Testis (tissue), 3 donors: ENCODE measurements around the gene GPR89A. TPM values are rescaled to one million over a fixed set of nuclear protein-coding genes. Genes with fewer than 3 reads are reported as not detected.
"Not testable (repeated sequence)": the region's sequence is repeated elsewhere in the genome, so short reads cannot be mapped to it uniquely, and the experiment has no call there.

ENCODE experiments used
- DNase-seq: peaks from one replicate; pipeline ENCODE4 v3.0.0-alpha.2; 2019
- H3K27ac ChIP-seq, 2 donors: fragments of 200-600 bp; sonication (generic); one replicate each; pipeline ENCODE4 v1.5.1; 2019
- H3K27me3 ChIP-seq: fragments of 200-600 bp; sonication (generic); one replicate; pipeline ENCODE4 v1.5.1; 2019
- H3K36me3 ChIP-seq: fragments of 200-600 bp; sonication (generic); one replicate; pipeline ENCODE4 v1.5.1; 2017; ENCODE audit warnings: low read depth; ENCODE audit errors: missing control alignments
- H3K4me1 ChIP-seq: fragments of 200-600 bp; sonication (generic); one replicate; pipeline ENCODE4 v1.5.1; 2019
- H3K4me3 ChIP-seq, 2 donors: fragments of 200-600 bp; sonication (generic); one replicate each; pipeline ENCODE4 v1.5.1; 2017 to 2019
- H3K9me3 ChIP-seq: fragments of 200-600 bp; sonication (generic); one replicate; pipeline ENCODE4 v1.5.1; 2017
- CTCF ChIP-seq, 3 experiments: fragments of 450-650 bp in 2 of 3; fragments of 200-600 bp in 1 of 3; sonication (generic) in 1 of 3; IDR thresholded peaks; one replicate each; pipeline ENCODE4 v1.5.1; 2016 to 2019; ENCODE audit warnings: antibody characterized with exemption in 3 of 3, mild to moderate bottlenecking in 2 of 3, moderate library complexity in 1 of 3
- POLR2A ChIP-seq: fragments of 450-650 bp; IDR thresholded peaks from one replicate; pipeline ENCODE4 v1.6.1; 2017; ENCODE audit warnings: antibody characterized with exemption, mild to moderate bottlenecking, moderate library complexity
- WGBS, 2 donors: methylation state at CpG; one replicate each; pipeline ENCODE4 v1.1.5; 2018; 5-methylcytosine and 5-hydroxymethylcytosine counted together
- intact Hi-C: fragments of 100-400 bp; cut with DNase I; formaldehyde crosslinking; loops from one replicate; pipeline ENCODE4 v1.15.1; 2023; ENCODE audit warnings: low total_unique reads
- polyA plus RNA-seq: library from polyadenylated mRNA; stranded (reverse); fragments of 350-450 nt; fragmentation: Illumina TruSeq; extraction: RNeasy Lipid Tissue Mini Kit (QIAGEN cat#74804); gene quantifications from one replicate; pipeline ENCODE4 v1.2.3, GENCODE V29; 2014; ENCODE audit warnings: low read depth, low replicate concordance; ENCODE audit not compliant: insufficient read depth
- total RNA-seq, 2 donors: library from RNA; depleted of rRNA; stranded (reverse); fragments of >200 nt; gene quantifications; one replicate each; pipeline ENCODE4 v1.2.3, GENCODE V29; 2016

GPR89A gene
- total and polyA plus RNA-seq, 3 donors from 2014 or later, result 35.6 to 48.3 (median 41.1) TPM

DNA sequence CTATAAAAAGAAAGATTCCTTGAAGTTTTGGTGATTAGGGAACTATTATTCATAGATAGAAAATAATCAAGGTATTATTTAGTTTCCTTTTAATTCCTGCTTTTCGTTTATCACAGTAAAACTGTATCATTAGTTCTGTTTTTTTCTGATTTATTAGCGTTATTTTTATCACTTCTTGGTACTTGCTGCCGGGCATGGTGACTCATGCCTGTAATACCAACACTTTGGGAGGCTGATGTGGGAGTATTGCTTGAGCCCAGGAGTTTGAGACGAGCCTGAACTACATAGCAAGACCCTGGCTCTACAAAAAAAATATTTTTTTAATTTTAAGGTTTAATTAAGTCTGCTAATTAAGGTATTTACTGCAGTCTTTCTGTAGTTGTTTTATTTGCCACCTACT is 57.2 kb downstream of the GPR89A start:
- H3K4me1 ChIP-seq, H3K9me3 ChIP-seq, H3K27ac ChIP-seq, DNase-seq, H3K4me3 ChIP-seq, H3K27me3 ChIP-seq, H3K36me3 ChIP-seq, intact Hi-C loops: not testable (repeated sequence)
- 53 to 68% methylated on average over 4 of the region's 4 CpGs for WGBS, 2 donors

DNA sequence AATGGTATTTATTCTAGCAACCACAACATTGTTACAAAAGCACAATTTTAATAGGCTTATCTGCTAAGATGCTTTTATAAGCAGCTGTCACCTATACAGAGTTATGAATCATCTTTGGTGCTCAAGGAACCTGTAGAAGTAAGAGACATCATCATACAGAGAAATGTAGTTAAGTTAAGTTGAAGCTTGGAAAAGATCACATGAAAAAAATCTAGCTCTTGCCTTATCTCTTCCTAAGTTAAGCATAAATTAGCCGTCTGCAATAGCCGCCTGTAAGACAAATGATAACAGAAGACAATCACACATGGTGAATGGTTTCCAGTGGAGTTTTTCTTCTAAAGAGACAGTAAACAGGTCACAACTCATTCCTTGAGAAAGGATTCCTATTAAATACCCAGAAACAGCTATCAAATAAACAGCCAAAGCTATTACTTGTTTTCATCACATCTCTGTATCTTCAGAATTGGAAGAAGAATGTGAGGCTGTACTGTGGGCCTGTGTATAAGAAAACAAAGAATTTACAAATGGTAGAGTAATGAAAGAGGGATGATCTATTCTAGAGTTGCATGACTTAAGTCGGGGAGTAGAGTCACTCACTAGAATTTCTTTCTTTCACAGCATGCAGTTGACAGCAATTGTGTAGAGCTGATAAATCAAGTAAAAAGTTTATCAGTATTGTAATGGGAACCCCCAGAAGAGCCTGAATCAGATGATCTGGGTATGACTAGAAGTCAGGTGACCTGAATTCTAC is 63.4 kb downstream of the GPR89A start:
- H3K36me3 ChIP-seq, intact Hi-C loops, H3K27ac ChIP-seq, H3K9me3 ChIP-seq, DNase-seq, H3K27me3 ChIP-seq, H3K4me3 ChIP-seq, H3K4me1 ChIP-seq: not testable (repeated sequence)
- WGBS, 2 donors, result 79 to 81% methylated on average over 2 of the region's 3 CpGs

DNA sequence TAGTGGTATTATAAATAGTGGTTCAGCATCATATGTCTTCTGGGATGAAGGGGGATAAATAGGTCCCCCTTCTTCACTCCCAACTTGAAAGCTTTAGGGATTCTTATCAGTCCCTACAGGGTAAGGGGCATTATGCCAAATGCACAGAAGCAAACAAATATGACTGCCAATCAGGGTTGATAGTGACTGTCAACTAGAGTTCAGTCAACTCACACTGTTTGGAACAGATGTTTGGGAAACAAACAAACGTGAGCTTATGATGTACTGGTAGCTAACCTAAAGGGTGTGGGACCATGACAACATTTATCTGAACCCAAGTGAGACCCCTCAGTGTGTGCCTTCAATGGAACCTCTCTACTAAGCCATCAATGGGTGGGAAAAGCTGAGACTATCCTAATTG is 65.4 kb downstream of the GPR89A start:
- H3K4me1 ChIP-seq, H3K27me3 ChIP-seq, DNase-seq, intact Hi-C loops, H3K4me3 ChIP-seq, H3K27ac ChIP-seq, H3K36me3 ChIP-seq, H3K9me3 ChIP-seq: not testable (repeated sequence)
- WGBS, 2 donors, result no CpG with 5 or more reads among the region's 1 CpG

DNA sequence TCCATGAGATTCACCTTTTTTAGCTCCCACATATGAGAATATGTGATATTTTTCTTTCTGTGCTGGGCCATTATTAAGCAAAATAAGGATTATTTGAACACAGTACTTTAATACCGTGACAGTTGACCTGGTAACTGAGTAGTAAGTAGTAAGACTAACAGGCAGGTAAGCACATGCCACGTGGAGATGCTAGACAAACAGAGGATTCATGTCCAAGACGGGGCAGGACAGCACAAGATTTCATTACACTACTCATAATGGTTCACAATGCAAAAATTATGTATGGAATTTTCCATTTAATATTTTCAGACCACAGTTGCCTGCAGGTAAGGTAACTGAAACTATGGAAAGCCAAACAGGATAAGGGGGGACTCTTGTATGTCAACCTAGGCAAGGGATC is 77.1 kb downstream of the GPR89A start:
- H3K36me3 ChIP-seq, H3K9me3 ChIP-seq, H3K27me3 ChIP-seq, H3K4me3 ChIP-seq, intact Hi-C loops, H3K27ac ChIP-seq, H3K4me1 ChIP-seq, DNase-seq: not testable (repeated sequence)
- WGBS, 2 donors, result no CpG with 5 or more reads among the region's 3 CpGs

DNA sequence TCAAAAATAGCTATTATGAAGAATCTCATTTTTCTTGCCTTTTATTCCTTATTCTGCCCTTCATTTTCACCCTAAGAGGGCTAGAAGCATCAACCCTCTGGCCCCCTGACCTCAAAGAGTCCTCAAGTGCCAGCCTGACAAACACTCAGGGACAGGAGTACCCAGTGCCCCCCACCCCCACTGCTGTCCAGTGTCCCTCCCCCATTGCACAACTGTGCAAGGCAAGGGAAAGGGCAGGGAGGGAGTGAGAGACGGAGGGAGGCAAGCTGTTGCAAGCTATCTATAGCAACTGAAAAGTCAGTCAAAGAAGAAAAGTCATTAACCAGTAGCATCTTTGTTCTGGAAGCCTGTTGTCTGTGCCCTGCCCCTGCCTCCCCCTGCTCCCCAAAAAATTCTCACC is 78.3 kb downstream of the GPR89A start:
- H3K27ac ChIP-seq, H3K9me3 ChIP-seq, H3K4me3 ChIP-seq, intact Hi-C loops, H3K4me1 ChIP-seq, DNase-seq, H3K36me3 ChIP-seq, H3K27me3 ChIP-seq: not testable (repeated sequence)
- WGBS, 2 donors, result 88% methylated on average over 1 of the region's 1 CpG; no CpG with 5 or more reads in 1 of the 2 donors

DNA sequence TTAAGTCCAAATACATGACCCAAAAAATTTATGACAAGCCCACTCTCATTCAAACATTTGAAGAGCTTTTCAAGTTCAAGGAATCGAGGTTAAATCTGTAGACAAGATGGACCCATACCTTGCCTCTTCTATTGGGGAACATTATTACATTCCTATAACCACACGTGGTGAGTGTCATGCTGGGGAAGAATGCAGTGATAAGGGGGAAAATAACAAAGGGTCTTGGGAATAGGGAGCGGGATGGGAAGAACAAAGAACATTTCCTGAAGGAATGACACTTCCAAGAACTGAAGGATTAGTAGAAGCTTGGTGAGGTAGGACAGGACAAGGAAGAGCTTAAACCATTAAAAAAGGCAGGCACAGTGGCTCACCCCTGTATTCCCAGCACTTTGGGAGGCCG is 80.5 kb downstream of the GPR89A start:
- no peaks in the 10 kb centered on the region for H3K27me3 ChIP-seq
- no peak for TF ChIP-seq POLR2A
- no peak for TF ChIP-seq CTCF (IDR thresholded peaks at IDR 0.05)
- no peaks in the 10 kb centered on the region for H3K9me3 ChIP-seq
- intact Hi-C loops, result no loop called here
- no peaks in the 10 kb centered on the region for H3K36me3 ChIP-seq
- no peak for DNase-seq
- H3K4me3 ChIP-seq, result no peak overlapping the region
- no peak overlapping the region for H3K27ac ChIP-seq
- 72 to 75% methylated on average over 4 of the region's 4 CpGs for WGBS, 2 donors
- H3K4me1 ChIP-seq, result no peaks in the 10 kb centered on the region

DNA sequence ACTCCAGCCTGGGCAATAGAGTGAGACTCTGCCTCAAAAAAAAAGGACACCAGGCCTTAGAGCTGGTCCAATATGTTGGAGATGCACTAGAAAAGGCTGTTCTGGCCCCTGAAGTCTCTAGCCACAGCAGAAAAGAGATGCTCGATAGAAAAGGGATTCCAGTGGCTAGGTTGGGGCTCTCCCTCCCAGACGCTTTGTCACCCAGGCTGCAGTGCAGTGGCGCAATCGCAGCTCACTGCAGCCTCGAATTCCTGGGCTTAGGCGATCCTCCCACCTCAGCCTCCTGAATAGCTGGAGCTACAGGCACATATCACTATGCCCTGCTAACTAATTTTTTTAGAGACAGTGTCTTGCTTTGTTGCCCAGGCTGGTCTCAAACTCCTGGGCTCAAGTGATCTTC is 81.1 kb downstream of the GPR89A start:
- Histone ChIP-seq H3K27ac (no peak overlapping the region), H3K4me3 (no peak overlapping the region), H3K4me1 (no peaks in the 10 kb centered on the region), H3K27me3 (no peaks in the 10 kb centered on the region), H3K36me3 (no peaks in the 10 kb centered on the region), H3K9me3 (no peaks in the 10 kb centered on the region)
- TF ChIP-seq CTCF (IDR thresholded peaks at IDR 0.05), result no peak
- no peak for TF ChIP-seq POLR2A
- intact Hi-C loops, result no loop called here
- WGBS, 2 donors, result 94 to 95% methylated on average over 6 of the region's 6 CpGs
- DNase-seq, result no peak
